HCT116 (cell line): ENCODE measurements around the gene DNAH10. TPM values are rescaled to one million over a fixed set of nuclear protein-coding genes. Genes with fewer than 3 reads are reported as not detected.

Experiments
- ATAC-seq: fragments of 200-7000 bp; cut with Tn5 transposase; 2 replicates; pipeline ENCODE4 v1.9.1; 2020; ENCODE audit warnings: mild to moderate bottlenecking, moderate library complexity
- BruUV-seq: library from RNA; stranded (reverse); fragments of 400-500 nt; replicated peaks from 2 replicates; lab custom pipeline; 2021; lab: Mats Ljungman, UMichigan
- CTCF ChIA-PET: fragments of 300-600 bp; sonication (Branson Sonifier 250); formaldehyde crosslinking; loops from one replicate; lab custom pipeline; 2021; ENCODE audit warnings: antibody characterized with exemption; lab: Charles Lee
- POLR2A ChIA-PET: fragments of 300-600, 350-600 bp; sonication (Branson Sonifier 250); formaldehyde crosslinking; loops from one replicate; lab custom pipeline; 2021; ENCODE audit warnings: antibody characterized with exemption; lab: Charles Lee
- RAD21 ChIA-PET, 2 experiments: fragments of 300-600 bp; sonication (Branson Sonifier 250); formaldehyde crosslinking; loops; one replicate each; lab custom pipeline; 2023; ENCODE audit warnings: low total read pairs in 2 of 2; ENCODE audit not compliant: uncharacterized antibody in 2 of 2, unreplicated experiment in 2 of 2, low non-redundant PET in 1 of 2; lab: Charles Lee
- DNase-seq: peaks from one replicate; pipeline ENCODE4 v3.0.0-alpha.2; 2010; ENCODE audit warnings: low read depth, low spot score
- H2AFZ ChIP-seq: fragments of 200-600 bp; shearing (Covaris generic), sonication (generic); 2 replicates; pipeline ENCODE4 v1.6.1; 2017; ENCODE audit warnings: low read depth, mixed run types, mixed read lengths, antibody characterized with exemption, low read length; ENCODE audit not compliant: poor library complexity, severe bottlenecking
- H3K27ac ChIP-seq: 2 replicates; pipeline ENCODE4 v1.5.1; 2012; ENCODE audit warnings: low read depth, low read length
- H3K27me3 ChIP-seq: fragments of 200-600 bp; sonication (generic); 2 replicates; pipeline ENCODE4 v1.6.1; 2016; ENCODE audit warnings: mixed run types, low read length, mixed read lengths; ENCODE audit not compliant: insufficient read depth
- H3K36me3 ChIP-seq, 2 experiments: fragments of 200-500 bp in 1 of 2; fragments of 200-600 bp in 1 of 2; sonication (Bioruptor generic) in 1 of 2; sonication (generic) in 1 of 2; 2 replicates each; pipeline versions ENCODE4 v1.5.1 to v1.6.1; 2014 to 2016; ENCODE audit warnings: low read length in 2 of 2, inconsistent platforms in 1 of 2, mixed read lengths in 1 of 2, mixed run types in 1 of 2; ENCODE audit not compliant: insufficient read depth in 2 of 2, control insufficient read depth in 1 of 2
- H3K4me1 ChIP-seq, 2 experiments: fragments of 200-600 bp in 1 of 2; sonication (generic) in 1 of 2; 2 replicates each; pipeline versions ENCODE4 v1.5.1 to v1.6.1; 2012 to 2017; ENCODE audit warnings: low read length in 2 of 2, inconsistent platforms in 1 of 2, mild to moderate bottlenecking in 1 of 2, mixed read lengths in 1 of 2, mixed run types in 1 of 2, moderate library complexity in 1 of 2; ENCODE audit not compliant: insufficient read depth in 2 of 2, control insufficient read depth in 1 of 2
- H3K4me2 ChIP-seq: fragments of 200-600 bp; sonication (generic); 2 replicates; pipeline ENCODE4 v1.6.1; 2017; ENCODE audit warnings: mixed run types, low read length, mixed read lengths
- H3K4me3 ChIP-seq, 2 experiments: fragments of 200-600 bp in 1 of 2; sonication (generic) in 1 of 2; replicated peaks in 1 of 2; 2 replicates each; pipeline ENCODE4 v1.5.1; 2011 to 2016; ENCODE audit warnings: low read length in 2 of 2, control low read depth in 1 of 2, low read depth in 1 of 2, mild to moderate bottlenecking in 1 of 2, mixed read lengths in 1 of 2, mixed run types in 1 of 2
- H3K79me2 ChIP-seq: fragments of 200-600 bp; sonication (generic); 2 replicates; pipeline ENCODE4 v1.6.1; 2017; ENCODE audit warnings: mild to moderate bottlenecking, mixed run types, low read length, moderate library complexity, mixed read lengths; ENCODE audit not compliant: insufficient read depth
- H3K9ac ChIP-seq: fragments of 200-600 bp; sonication (generic); 2 replicates; pipeline ENCODE4 v1.6.1; 2016; ENCODE audit warnings: low read length, mixed read lengths
- H3K9me2 ChIP-seq: fragments of 200-600 bp; sonication (generic), shearing (Covaris generic); 2 replicates; pipeline ENCODE4 v1.6.1; 2017; ENCODE audit warnings: mixed run types, mild to moderate bottlenecking, moderate library complexity; ENCODE audit not compliant: insufficient read depth
- H3K9me3 ChIP-seq, 2 experiments: fragments of 200-500 bp in 1 of 2; fragments of 200-600 bp in 1 of 2; sonication (Bioruptor generic) in 1 of 2; sonication (generic) in 1 of 2; 2 replicates each; pipeline ENCODE4 v1.6.1; 2014 to 2017; ENCODE audit warnings: low read length in 2 of 2, mixed read lengths in 2 of 2, inconsistent platforms in 1 of 2, low read depth in 1 of 2, mild to moderate bottlenecking in 1 of 2, mixed run types in 1 of 2, moderate library complexity in 1 of 2; ENCODE audit not compliant: control insufficient read depth in 1 of 2, insufficient read depth in 1 of 2
- H4K20me1 ChIP-seq: fragments of 200-600 bp; sonication (generic), shearing (Covaris generic); 2 replicates; pipeline ENCODE4 v1.6.1; 2017; ENCODE audit warnings: mixed run types, mild to moderate bottlenecking, moderate library complexity; ENCODE audit not compliant: insufficient read depth
- CEBPB ChIP-seq: IDR thresholded peaks from 2 replicates; pipeline ENCODE4 v1.6.1; 2012; ENCODE audit warnings: low read depth
- EGR1 ChIP-seq: IDR thresholded peaks from 2 replicates; pipeline ENCODE4 v1.6.1; 2012; ENCODE audit warnings: low read depth
- ELF1 ChIP-seq: IDR thresholded peaks from 2 replicates; pipeline ENCODE4 v1.6.1; 2012; ENCODE audit warnings: low read depth, borderline replicate concordance
- EZH2 ChIP-seq: fragments of 200-600 bp; sonication (generic); IDR thresholded peaks from 2 replicates; pipeline ENCODE4 v1.6.1; 2017; ENCODE audit warnings: antibody characterized with exemption, mixed run types
- EZH2phosphoT487 ChIP-seq: fragments of 200-600 bp; IDR thresholded peaks from 2 replicates; pipeline ENCODE4 v1.6.1; 2018; ENCODE audit warnings: antibody characterized with exemption, borderline replicate concordance
- FOSL1 ChIP-seq: IDR thresholded peaks from 2 replicates; pipeline ENCODE4 v1.6.1; 2012; ENCODE audit warnings: low read depth
- JUND ChIP-seq: IDR thresholded peaks from 2 replicates; pipeline ENCODE4 v1.6.1; 2012
- RAD21 ChIP-seq: IDR thresholded peaks from 2 replicates; pipeline ENCODE4 v1.6.1; 2012; ENCODE audit warnings: low read depth, mild to moderate bottlenecking
- SIN3A ChIP-seq: IDR thresholded peaks from 2 replicates; pipeline ENCODE4 v1.6.1; 2012; ENCODE audit warnings: low read depth
- SP1 ChIP-seq: IDR thresholded peaks from 2 replicates; pipeline ENCODE4 v1.6.1; 2012; ENCODE audit warnings: low read depth
- TCF7L2 ChIP-seq: IDR thresholded peaks from 2 replicates; pipeline ENCODE4 v1.7.0; 2011; ENCODE audit warnings: borderline replicate concordance, inconsistent platforms; ENCODE audit not compliant: insufficient read depth, insufficient read length; ENCODE audit errors: extremely low read depth
- ZFX ChIP-seq: fragments of 450-650 bp; IDR thresholded peaks from 2 replicates; pipeline ENCODE4 v1.6.1; 2017
- ZNF274 ChIP-seq: fragments of 200-500 bp; sonication (Bioruptor generic); IDR thresholded peaks from 2 replicates; pipeline ENCODE4 v1.6.1; 2014; ENCODE audit warnings: mild to moderate bottlenecking, low read depth, low read length, inconsistent platforms
- intact Hi-C: fragments of 100-400 bp; cut with micrococcal nuclease; formaldehyde crosslinking; loops from 2 replicates; pipeline ENCODE4 v1.10.0; 2022
- total RNA-seq: library from RNA; stranded (reverse); gene quantifications from one replicate; pipeline ENCODE4 v1.2.1, GENCODE V29; 2021; ENCODE audit not compliant: unreplicated experiment
- TF ChIP-seq, protein P1 (sequence below), 3 experiments: fragments of 200-600 bp in 1 of 3; sonication (generic) in 1 of 3; IDR thresholded peaks in 2 of 3; conservative IDR thresholded peaks in 1 of 3; 2 replicates each; pipeline ENCODE4 v1.5.1; 2012 to 2017; ENCODE audit warnings: low read depth in 2 of 3, low read length in 2 of 3, antibody characterized with exemption in 1 of 3, borderline replicate concordance in 1 of 3, control low read depth in 1 of 3, mild to moderate bottlenecking in 1 of 3, mixed read lengths in 1 of 3, mixed run types in 1 of 3, moderate library complexity in 1 of 3; ENCODE audit not compliant: insufficient read depth in 1 of 3
- TF ChIP-seq, protein P2 (sequence below): IDR thresholded peaks from 2 replicates; pipeline ENCODE4 v1.6.1; 2011; ENCODE audit warnings: mild to moderate bottlenecking, low read length, moderate library complexity; ENCODE audit not compliant: insufficient replicate concordance; ENCODE audit errors: extremely low read depth

Gene DNAH10
- total RNA-seq, 1 experiment from 2014 or later: 1.3 TPM

DNA sequence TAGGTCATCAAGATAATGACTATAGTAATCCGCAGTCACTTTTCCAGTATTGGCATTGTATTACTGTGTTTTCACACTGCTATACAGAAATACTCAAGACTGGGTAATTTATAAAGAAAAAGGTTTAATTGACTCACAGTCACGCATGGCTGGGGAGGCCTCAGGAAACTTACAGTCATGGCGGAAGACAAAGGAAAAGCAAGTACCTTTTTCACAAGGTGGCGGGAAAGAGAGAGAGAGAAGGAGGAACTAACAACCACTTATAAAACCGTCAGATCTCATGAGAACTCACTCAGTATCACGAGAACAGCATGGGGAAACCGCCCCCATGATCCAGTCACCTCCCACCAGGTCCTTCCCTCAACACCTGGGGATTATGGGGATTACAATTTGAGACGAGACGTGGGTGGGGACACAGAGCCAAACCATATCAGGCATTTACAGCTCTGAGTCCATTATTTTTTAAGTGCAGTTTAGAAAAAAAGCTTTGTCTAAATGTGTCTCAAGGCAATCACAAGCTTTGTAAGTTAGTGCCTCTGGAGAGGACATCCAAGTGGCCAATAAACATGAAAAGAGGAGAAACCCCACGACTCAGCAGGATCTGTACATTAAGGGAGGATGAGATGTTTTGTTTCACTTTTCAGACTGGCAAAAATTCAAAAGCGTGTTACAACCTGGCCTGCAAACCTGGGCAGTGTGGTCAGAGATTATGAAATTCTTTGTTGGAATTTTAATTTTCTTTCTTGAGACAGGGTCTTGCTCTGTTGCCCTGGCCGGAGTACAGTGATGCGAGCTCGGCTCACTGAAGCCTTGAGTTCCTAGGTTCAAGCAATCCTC, 82.0 kb downstream of the DNAH10 start:
- Histone ChIP-seq H2AFZ (no peak overlapping the region), H3K4me1 (peaks cover 4 to 5% of the 10 kb centered on the region in 2 experiments; a peak in 2 of 4 replicates), H3K36me3 (no peaks in the 10 kb centered on the region), H3K79me2 (no peaks in the 10 kb centered on the region), H3K9me3 (no peaks in the 10 kb centered on the region), H4K20me1 (no peaks in the 10 kb centered on the region), H3K27me3 (no peaks in the 10 kb centered on the region), H3K4me2 (no peak overlapping the region), H3K9ac (no peak overlapping the region), H3K9me2 (no peaks in the 10 kb centered on the region), H3K27ac (no peak overlapping the region), H3K4me3 (no peak overlapping the region)
- ChIA-PET CTCF (no interaction called here), RAD21 (no interaction called here), POLR2A (no interaction called here)
- TF ChIP-seq TCF7L2 (no peak), CEBPB (no peak), EGR1 (no peak), ZFX (no peak), JUND (no peak), ZNF274 (no peak), EZH2 (no peak)
- DNase-seq: no peak
- ATAC-seq: no peak
- BruUV-seq: no TSS peak
- intact Hi-C loops: no loop called here

DNA sequence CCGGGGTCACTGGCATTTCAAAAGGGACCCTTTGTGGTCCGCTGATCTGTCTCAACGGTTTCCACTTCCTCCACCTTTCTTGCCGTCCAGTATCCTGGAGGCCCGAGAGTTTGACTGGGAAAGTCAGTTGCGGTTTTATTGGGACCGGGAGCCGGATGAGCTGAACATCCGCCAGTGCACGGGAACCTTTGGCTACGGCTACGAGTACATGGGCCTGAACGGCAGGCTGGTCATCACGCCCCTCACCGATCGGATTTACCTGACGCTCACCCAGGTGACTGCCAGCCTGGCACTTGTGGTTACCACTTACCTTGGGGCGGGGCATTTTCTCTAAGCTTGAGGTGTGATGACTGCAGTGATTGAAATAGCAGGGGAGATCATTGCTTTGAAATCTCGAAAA, 83.8 kb downstream of the DNAH10 start:
- no peak overlapping the region for H3K4me3 ChIP-seq
- no peak overlapping the region for H3K9ac ChIP-seq
- ChIA-PET RAD21 (no interaction called here), CTCF (no interaction called here), POLR2A (no interaction called here)
- H3K4me2 ChIP-seq: no peak overlapping the region
- no peaks in the 10 kb centered on the region for H3K27me3 ChIP-seq
- no peak for ATAC-seq
- DNase-seq: no peak
- intact Hi-C loops: no loop called here
- H3K4me1 ChIP-seq: peaks cover 4 to 5% of the 10 kb centered on the region in 2 experiments; a peak in 2 of 4 replicates
- H4K20me1 ChIP-seq: no peaks in the 10 kb centered on the region
- H3K9me2 ChIP-seq: no peaks in the 10 kb centered on the region
- H3K36me3 ChIP-seq: no peaks in the 10 kb centered on the region
- no peaks in the 10 kb centered on the region for H3K9me3 ChIP-seq
- no peak overlapping the region for H2AFZ ChIP-seq
- no TSS peak for BruUV-seq
- H3K27ac ChIP-seq: no peak overlapping the region
- no peaks in the 10 kb centered on the region for H3K79me2 ChIP-seq
- TF ChIP-seq FOSL1: no peak
- TF ChIP-seq, protein P1, sequence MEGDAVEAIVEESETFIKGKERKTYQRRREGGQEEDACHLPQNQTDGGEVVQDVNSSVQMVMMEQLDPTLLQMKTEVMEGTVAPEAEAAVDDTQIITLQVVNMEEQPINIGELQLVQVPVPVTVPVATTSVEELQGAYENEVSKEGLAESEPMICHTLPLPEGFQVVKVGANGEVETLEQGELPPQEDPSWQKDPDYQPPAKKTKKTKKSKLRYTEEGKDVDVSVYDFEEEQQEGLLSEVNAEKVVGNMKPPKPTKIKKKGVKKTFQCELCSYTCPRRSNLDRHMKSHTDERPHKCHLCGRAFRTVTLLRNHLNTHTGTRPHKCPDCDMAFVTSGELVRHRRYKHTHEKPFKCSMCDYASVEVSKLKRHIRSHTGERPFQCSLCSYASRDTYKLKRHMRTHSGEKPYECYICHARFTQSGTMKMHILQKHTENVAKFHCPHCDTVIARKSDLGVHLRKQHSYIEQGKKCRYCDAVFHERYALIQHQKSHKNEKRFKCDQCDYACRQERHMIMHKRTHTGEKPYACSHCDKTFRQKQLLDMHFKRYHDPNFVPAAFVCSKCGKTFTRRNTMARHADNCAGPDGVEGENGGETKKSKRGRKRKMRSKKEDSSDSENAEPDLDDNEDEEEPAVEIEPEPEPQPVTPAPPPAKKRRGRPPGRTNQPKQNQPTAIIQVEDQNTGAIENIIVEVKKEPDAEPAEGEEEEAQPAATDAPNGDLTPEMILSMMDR (IDR thresholded peaks at IDR 0.05 in 2 of 3, conservative IDR thresholded peaks at IDR 0.05 in 1 of 3; ENCODE audit: borderline replicate concordance in 1 of 3, insufficient read depth in 1 of 3, low read depth in 2 of 3, low read length in 2 of 3): no peak
- no peak for TF ChIP-seq ZNF274
- TF ChIP-seq EGR1: no peak
- TF ChIP-seq EZH2: no peak
- TF ChIP-seq ELF1: no peak
- no peak for TF ChIP-seq CEBPB
- no peak for TF ChIP-seq JUND
- TF ChIP-seq RAD21: no peak
- no peak for TF ChIP-seq EZH2phosphoT487
- TF ChIP-seq, protein P2, sequence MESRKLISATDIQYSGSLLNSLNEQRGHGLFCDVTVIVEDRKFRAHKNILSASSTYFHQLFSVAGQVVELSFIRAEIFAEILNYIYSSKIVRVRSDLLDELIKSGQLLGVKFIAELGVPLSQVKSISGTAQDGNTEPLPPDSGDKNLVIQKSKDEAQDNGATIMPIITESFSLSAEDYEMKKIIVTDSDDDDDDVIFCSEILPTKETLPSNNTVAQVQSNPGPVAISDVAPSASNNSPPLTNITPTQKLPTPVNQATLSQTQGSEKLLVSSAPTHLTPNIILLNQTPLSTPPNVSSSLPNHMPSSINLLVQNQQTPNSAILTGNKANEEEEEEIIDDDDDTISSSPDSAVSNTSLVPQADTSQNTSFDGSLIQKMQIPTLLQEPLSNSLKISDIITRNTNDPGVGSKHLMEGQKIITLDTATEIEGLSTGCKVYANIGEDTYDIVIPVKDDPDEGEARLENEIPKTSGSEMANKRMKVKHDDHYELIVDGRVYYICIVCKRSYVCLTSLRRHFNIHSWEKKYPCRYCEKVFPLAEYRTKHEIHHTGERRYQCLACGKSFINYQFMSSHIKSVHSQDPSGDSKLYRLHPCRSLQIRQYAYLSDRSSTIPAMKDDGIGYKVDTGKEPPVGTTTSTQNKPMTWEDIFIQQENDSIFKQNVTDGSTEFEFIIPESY: no peak
- TF ChIP-seq SIN3A: no peak
- no peak for TF ChIP-seq SP1
